Activated CD8-positive, alpha-beta memory T cell treated with anti-CD3 and anti-CD28 coated beads, Interleukin-2, amount 50 U/mL, for 24 hours (primary cell): Measurements from ENCODE around the gene RCVRN.

Experiments
- DNase-seq: peaks from one replicate; pipeline ENCODE4 v3.0.0-alpha.2; 2020; ENCODE audit errors: extremely low read depth

RCVRN gene

DNA sequence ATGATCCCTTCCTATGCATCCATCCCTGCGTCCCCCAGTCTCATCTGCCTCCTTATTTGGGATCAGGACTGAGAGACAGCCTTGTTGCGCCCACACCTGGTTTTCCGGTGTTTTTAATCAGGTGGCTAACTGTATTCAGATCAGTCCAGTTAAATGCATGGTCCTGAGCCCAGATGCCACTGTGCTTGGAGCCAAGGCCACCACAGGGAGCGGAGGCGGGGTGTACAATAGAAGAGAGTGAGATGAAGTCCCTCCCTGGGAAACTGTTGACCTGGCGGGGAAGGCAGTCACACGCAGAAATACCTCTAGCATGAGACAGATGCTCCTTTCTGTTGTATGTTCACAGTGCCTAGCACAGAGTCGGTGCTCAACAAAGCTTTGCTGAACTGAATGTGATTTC is 6.3 kb downstream of the RCVRN start:
- DNase-seq, result no peak

DNA sequence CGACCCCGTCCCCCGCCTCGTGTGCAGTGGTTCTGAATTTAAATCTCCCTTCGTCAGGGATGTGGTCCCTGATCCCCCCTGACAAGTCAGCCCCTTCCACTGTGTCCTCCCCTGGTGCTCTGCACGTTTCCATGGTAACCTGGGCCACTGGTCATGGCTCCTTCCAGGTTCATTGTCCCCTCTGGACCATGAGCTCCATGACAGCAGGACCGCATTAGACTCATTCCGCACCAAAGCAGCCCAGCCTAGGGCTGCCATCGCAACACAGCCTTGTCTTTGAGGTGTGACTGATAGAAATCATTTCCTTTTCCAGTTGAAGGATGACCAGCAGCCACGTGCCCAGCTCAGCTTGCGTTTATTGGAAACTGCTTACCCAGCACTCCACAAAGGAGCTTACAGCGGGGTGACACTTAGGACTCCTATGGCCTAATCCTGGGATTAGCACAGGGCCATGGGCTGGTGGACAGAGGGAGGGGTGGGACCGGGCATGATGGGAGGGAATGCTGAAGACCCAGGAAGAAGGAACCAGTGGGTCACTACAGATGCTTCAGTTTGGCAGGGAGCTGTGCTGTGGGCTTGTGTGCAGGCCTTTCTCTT is 7.6 kb downstream of the RCVRN start:
- no peak for DNase-seq

DNA sequence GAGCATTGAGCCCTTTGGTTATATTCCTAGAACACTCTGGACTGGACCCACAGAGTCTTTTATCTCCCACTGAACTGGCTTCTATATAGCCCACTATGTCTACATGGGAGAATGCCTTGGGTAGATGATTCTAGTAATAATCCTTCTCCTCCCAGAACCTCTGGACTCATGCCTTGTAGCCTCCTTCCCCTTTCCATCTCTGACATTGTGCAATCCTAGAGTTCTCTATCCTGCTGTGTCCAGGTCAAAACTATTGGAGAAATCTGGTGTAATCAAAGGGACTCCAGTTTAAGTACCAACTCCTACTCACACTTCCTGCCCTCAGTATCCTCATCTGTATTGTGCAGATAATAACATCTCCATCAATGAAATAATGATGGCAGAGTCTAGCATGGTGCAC is 9.1 kb downstream of the RCVRN start:
- DNase-seq, result no peak

DNA sequence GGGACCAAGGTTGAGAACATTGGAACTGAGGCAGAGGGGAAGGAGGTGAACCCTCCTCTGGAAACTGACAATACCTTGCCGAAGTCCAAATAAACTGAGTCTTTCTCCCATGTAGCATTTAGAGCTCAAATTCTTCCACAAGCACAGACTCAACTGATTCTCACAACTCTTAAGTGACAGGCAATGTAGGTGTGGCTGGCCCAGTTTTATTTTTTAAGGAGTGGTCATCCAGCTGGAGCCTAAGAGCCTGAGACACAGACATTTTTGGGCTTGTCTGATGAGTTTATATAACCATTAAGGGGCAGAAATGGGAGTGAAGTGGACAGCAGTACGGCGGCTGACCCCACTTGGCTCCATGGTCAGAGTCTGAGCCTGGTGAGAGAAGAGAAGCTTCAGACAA is 10.8 kb downstream of the RCVRN start:
- no peak for DNase-seq

DNA sequence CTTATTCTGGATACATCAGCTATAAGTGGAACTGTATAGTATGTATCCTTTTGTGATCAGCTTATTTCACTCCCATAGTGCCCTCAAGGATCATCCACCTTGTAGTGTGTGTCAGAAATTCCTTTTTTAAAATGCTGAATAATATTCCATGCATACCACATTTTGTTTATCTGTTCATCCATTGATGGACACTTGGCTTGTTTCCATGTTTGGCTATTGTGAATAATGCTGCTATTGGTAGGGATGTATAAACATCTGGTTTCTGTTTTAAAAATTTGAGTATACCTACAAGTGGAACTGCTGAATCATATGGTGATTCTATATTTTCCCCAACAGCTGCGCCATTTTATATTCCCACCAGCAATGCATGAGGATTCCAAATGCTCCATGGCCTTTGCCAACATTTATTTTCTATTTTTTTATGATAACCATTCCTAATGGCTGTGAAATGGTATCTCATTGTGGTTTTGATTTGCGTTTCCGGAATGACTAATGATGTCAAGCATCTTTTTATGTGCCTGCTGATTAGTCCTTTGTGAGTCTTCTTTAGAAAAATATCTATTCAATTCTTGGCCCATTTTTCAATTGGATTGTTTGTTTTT is 11.6 kb downstream of the RCVRN start:
- DNase-seq, result no peak

DNA sequence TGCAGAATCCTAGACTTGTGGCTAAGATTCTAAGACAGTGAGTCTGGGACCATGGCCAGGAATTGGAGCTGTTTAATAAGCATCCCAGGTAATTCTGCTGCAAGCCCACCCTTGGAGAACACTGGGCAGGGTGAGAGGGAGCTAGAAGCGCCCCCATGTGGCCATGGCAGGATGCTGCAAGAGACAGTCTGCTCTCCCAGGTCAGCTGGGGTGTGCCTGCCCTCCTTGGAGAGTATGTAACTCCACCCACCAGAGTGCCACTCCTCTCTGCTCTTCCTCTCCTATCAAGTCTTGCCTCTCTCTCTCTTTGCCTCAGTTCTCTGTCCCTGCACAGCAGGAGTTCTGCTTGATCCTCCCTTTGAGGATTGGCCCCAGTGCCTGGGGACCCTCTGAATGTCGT is 14.9 kb downstream of the RCVRN start:
- no peak for DNase-seq

DNA sequence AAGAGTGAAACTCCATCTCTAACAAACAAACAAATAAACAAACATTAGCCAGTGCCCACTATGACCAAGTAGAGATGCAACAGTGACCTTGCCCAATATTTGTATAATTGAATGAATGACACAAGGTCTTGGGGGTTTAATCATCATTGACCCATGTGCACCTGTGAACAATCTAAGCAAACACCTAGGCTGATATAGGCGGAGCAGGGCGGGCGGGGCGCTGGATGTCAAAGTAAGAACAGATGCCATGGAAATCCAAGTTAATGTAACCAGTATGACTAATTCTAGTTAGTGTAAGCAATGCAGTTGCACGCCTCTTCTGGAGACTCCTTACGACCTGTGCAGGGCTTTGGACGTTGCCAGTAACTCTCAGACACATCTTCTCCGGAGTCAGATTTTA is 17.6 kb downstream of the RCVRN start:
- no peak for DNase-seq

DNA sequence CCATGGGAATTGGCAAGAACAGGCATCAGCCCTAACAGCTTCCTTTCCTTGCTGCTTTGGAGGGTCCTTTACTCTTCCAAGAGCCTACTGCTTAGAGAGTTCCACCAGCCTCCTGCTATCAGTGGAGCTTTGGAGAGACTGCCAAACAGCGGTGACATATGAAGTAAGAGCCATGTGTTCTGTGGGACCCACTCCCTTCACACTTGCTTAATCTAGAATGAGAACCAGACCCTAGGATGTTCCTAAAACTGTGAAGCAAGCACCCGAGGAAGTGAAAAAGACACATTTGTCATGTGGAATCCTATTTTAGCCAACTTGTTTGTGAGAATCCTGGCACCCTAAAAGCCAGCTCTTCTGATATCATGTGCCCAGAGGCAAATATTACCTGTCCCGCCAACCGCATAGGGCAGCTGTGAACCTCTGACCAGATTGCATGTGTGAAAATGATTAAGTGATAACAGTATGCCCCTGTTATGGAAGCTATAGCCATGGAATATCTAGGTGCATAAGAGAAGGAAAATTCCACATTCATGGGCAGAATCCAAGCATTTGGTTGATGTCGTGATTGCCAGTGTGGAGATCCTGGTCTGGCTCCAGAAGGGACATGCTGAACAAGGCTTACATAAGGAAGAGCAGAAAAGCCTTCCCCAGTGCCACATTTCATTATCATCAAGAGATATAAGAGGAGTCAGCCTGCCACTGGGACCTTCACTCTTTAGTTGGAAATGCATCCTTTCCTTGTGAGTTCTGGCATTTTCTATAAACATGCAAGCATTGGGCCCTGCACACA is 18.7 kb downstream of the RCVRN start:
- no peak for DNase-seq

DNA sequence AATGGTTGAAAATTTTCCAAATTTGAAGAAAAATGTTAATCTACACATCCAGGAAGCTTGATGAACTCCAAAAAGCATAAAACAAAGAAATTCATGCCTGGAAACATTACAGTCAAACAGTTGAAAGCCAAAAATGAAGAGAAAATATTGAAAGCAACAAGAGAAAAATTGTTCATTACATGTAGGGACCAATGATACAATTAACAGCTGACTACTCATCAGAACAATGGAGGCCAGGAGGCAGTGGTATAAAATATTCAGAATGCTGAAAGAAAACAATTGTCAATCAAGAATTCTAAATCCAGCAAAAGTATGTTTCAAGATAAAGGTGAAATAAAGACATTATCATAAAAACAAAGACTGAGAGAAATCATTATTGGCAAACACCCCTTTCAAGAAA is 21.6 kb downstream of the RCVRN start:
- DNase-seq, result no peak

DNA sequence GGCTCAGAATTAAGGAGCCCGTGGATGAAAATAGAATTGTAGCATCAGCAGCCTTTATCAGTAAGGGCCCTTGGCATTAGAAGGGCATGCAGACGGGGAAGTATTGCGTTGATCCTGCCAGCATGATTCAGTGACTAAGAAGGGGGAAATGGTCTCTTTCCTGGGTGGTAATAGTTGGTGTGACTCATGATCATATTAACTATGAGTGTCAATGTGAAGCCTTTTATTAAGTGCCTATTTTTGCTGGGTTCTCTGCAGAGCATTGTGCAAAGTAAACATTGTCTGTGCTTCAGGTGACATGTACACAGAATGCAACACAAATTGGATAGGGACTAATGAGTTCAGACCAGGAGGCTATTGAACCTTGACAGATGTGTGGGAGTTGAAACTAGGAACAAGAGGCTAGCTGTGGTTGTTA is 24.5 kb downstream of the RCVRN start:
- no peak for DNase-seq

DNA sequence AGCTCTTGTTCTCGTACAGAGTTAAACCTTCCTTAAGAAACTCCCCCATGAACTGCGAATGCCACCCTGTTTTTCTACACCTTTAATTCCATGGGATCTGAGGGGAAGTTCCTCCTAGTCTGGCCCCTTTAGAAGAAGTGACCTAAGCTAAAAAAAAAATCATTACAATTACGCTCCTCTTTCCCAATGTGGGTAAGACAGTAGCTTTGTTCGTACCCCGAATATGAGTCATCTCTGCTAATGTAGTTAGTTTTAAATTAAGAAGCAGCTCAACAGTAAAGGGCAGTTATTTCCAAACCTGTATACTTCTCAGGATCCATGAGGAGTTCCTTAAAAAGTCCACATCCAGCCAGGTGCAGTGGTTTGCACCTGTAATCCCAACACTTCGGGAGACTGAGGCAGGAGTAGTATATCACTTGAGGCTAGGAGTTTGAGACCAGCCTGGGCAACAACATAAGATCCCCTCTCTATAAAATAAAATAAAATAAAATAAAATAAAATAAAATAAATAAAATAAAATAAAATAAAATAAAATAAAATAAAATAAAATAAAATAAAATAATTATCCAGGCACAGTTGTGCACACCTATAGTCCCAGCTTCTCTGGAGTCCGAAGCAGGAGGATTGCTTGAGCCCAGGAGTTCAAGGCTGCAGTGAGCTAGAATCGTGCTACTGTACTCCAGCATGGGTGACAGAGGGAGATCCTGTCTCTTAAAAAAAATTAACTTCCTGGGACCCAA is 26.1 kb downstream of the RCVRN start:
- no peak for DNase-seq

DNA sequence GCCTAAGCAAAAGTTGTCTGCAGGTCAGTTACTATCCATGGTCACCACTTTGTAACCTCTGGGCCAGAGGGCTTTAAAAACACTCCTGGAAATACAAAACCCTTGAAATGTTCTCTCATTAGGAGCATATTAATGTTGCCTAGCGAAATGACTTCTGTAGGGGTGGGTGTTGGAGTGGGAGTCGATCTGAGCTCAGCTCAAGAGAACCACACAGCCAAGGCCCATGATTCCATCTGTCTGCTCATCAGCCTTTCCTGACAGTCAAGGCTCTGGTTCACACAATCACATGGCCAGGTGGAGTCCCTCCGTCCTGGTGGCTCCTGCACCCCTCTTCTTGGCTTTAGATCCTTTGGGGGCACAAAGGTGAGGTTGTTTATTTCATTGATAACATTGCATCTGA is 26.7 kb downstream of the RCVRN start:
- no peak for DNase-seq

DNA sequence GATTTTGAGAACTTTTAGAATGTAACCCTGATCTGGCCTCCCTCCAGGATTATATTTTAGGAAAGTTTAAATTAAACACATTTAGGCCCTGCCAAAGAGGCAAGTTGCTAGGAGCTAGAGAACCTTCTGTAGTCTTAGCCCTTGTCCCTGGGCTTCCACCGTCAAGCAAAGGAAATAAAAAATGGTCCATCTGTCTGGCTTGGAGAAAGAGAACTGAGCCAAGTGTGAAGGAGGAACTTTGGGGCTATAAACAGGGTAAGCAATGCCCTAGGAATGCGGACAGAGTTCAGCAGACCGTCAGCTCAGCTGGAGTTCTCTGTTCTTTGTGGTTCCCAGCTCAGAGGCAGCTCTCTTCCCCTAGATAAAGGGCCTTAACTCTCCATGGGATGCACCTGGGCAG is 29.6 kb downstream of the RCVRN start:
- no peak for DNase-seq

DNA sequence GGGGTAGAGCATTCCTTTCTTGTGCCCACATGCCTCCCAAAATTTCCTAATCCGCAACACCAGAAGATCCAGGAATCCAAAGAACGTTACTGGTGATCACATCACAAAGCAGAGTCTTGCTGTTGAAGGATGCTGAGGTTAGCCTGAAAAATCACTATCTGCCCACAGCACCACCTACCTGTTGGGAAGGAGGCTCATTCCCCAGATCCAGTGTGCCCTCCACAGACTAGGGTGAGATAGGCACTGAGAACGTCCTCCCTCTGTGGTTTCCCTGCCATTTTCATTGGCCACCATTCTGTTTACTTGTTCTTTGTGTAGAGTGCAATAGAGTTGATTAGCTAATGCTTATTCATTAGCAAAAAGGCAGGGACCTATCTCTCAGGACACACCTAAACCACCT is 30.3 kb downstream of the RCVRN start:
- no peak for DNase-seq

DNA sequence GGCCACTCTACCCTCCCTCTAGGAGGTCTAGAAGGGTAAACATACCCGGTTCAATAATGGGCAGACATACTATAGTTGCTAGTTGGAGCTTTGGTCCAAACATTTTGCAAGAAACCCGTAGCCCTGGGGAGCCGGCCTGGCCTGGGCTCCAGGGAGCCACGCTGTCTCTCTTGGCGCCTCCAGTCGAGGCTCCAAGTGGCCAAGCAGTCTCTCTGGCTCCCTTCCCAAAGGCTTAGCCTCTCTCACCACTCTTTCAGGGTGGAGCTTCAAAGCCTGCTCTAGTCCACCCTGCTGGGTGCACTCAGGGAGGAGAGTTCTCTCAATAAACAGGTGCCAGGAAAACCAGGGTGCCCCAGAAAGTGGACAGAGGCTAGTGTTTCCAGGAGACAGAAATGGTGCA is 32.2 kb downstream of the RCVRN start:
- DNase-seq, result no peak

DNA sequence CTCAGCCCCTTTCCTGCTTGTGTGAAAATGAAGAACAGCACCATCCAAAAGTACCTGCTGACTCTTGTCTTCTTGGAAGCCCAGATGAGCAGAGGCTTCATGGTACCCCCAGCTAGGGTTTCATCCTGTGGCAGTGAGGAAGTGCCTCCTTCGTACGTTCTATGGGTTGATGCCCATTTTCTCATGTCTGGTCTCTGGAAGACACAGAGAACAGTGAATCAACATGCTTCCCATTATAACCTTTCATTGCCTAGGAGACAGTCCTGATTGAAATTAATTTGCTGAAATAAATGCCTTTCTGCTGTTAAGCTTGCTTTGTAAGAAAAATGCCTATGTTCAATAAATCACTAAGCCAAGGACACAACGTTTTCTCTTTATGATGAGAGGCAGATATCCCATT is 36.5 kb downstream of the RCVRN start:
- DNase-seq, result no peak

DNA sequence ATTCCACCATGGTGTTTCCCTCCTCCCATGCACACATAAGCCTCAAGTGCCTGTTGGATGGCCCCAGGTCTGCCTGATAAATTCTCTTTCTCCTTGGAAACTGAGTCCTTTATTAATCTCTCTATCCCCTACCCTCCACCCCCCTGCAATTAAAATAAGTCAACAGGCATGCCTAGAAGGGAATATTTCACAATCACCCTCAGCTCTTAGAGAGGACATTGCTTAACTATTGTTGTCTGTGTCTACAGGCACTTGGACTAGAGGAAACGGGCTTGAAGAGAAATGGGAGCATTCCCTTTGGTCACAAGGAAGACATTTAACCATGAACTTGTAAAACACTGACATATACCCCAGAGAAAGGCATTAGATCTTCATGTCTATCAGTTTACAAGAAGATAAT is 39.5 kb downstream of the RCVRN start:
- no peak for DNase-seq

DNA sequence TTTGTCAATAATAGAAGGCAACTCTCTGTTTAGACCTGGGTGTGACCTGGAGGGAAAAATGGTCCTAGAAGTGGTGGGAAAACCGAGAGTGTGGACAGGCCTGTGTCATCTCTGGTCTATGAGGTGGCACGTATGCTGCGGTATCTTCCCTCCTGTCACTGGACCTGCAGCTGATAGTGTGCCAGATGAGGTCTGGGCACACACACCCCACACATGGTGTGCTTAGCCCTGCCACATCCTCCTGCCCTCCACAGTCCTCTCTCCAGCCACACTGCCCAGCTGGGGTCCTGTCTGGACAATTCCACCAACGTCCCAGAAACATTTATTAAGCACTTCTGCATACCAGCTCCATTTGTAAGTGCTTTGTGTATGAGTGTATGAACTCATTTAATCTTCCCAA is 42.1 kb downstream of the RCVRN start:
- no peak for DNase-seq

DNA sequence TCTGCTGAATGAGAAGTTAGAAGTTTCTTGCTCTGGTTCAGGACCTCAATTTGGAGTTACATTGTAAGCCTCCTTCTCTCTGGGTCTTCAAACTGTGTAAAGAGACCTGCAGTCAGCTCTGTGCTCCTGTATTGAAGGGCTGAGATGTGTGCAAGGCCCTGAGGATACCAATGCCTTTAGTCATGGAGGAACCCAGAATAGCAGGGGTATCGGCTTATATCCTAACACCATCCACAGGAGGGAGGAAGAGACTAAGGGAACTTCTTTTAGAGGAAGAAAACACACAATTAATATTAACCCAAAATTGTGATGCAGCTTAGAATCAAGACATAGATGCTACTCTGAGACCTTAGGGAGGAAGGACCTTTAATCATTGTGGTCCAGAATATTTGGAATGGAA is 42.9 kb downstream of the RCVRN start:
- no peak for DNase-seq

DNA sequence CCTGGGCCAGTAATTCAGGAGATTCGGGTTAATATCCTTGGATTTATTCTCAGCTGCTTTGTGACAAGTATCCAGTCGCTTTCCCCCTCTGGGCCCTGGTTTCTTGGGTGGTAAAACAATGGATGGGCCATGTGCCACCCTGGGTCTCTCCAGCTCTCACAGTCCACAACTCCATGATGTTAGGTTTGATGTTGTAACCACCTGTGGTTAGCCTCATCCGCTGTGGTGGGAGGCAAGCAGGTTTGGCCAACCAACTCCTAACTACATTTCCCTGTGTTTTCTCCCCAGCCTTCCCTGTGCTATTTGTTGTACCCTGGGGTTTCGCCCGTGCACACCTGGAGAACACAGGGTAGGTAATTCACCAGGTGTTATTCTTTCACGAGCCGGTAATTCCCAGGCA is 44.2 kb downstream of the RCVRN start:
- DNase-seq, result no peak

DNA sequence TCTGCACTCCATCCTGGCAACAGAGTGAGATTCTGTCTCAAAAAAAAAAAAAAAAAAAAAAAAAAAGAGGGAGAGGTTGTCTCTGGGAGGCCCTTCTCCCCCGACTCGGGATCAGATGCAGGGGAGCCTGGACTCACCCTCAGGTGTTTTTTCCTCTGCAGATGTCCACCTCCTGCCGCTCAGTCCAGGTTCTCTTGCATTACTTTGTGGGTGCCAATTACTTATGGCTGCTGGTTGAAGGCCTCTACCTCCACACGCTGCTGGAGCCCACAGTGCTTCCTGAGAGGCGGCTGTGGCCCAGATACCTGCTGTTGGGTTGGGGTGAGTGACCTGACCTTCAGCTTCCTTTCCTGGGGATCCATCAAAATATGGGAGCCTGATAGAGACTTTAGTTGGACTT is 45.3 kb downstream of the RCVRN start:
- DNase-seq, result no peak

DNA sequence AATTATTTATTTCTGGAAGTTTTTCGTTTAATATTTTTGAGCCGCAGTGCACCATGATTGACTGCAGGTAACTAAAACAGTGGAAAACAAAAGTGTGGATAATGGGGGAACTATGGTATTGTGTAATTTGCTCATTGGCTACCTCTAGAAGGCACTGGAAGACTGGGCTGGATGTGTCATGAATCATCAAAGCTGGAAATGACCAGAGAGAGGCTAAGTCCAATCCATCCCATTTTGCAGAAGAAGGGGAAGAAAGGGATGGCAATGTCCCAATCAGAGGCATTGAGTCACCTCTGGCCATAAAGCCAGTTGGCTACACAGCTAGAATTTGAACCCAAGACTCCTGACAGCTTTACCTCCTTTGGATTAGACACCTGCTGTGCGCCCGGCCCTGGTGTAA is 50.0 kb downstream of the RCVRN start:
- no peak for DNase-seq

DNA sequence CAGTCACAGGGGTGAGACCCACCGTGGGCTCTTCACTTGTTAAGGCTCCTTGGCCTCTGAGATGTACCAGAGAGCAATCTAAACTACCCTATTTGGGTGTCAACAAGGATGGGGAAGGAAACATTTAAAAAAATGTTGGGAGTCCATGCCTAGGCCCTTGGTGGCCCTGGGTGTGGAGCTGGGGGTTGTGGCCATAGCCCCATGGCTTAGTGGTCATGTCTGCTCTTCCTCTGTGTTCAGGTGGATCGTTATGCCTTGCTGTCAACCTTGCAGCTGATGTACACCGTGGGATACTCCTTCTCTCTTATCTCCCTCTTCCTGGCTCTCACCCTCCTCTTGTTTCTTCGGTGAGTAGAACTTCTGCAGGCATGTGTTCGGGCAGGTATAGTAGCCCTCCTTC is 50.8 kb downstream of the RCVRN start:
- no peak for DNase-seq
